Mesenchymal stem cell (in vitro differentiated cells and primary cell): Measurements from ENCODE around the gene NRM. TPM values are rescaled to one million over a fixed set of nuclear protein-coding genes. Genes with fewer than 3 reads are reported as not detected.

Experiments
- DNase-seq: peaks from one replicate; pipeline ENCODE4 v3.0.0-alpha.2; 2013
- H2AFZ ChIP-seq: one replicate; pipeline ENCODE4 v1.6.1; 2013; ENCODE audit warnings: low read depth, mild to moderate bottlenecking, control low read depth, inconsistent platforms, low read length, moderate library complexity
- H2AK5ac ChIP-seq: 2 replicates; pipeline ENCODE4 v1.6.1; 2013; ENCODE audit warnings: low read length, moderate library complexity, mild to moderate bottlenecking, inconsistent platforms; ENCODE audit not compliant: severe bottlenecking
- H2BK120ac ChIP-seq: one replicate; pipeline ENCODE4 v1.6.1; 2013; ENCODE audit warnings: low read depth, mild to moderate bottlenecking, inconsistent platforms, low read length, moderate library complexity
- H2BK12ac ChIP-seq, 2 experiments: one replicate each; pipeline ENCODE4 v1.6.1; 2013; ENCODE audit warnings: inconsistent platforms in 2 of 2, low read length in 2 of 2, mild to moderate bottlenecking in 2 of 2, moderate library complexity in 2 of 2, control low read depth in 1 of 2
- H2BK15ac ChIP-seq: one replicate; pipeline ENCODE4 v1.6.1; 2013; ENCODE audit warnings: mild to moderate bottlenecking, low read depth, inconsistent platforms; ENCODE audit not compliant: poor library complexity, severe bottlenecking
- H2BK5ac ChIP-seq: 2 replicates; pipeline ENCODE4 v1.6.1; 2013; ENCODE audit warnings: low read depth, mild to moderate bottlenecking, low read length, control low read depth, inconsistent platforms; ENCODE audit not compliant: poor library complexity, severe bottlenecking
- H3K14ac ChIP-seq, 2 experiments: one replicate each; pipeline ENCODE4 v1.6.1; 2013; ENCODE audit warnings: inconsistent platforms in 2 of 2, low read length in 2 of 2, control low read depth in 1 of 2, mild to moderate bottlenecking in 1 of 2, moderate library complexity in 1 of 2
- H3K18ac ChIP-seq, 2 experiments: one replicate each; pipeline ENCODE4 v1.6.1; 2013; ENCODE audit warnings: inconsistent platforms in 2 of 2, low read length in 2 of 2, control low read depth in 1 of 2, low read depth in 1 of 2, mild to moderate bottlenecking in 1 of 2
- H3K23ac ChIP-seq, 2 experiments: one replicate each; pipeline ENCODE4 v1.6.1; 2013; ENCODE audit warnings: inconsistent platforms in 2 of 2, low read length in 2 of 2, mild to moderate bottlenecking in 2 of 2, moderate library complexity in 2 of 2, control low read depth in 1 of 2
- H3K27ac ChIP-seq: 2 replicates; pipeline ENCODE4 v1.5.1; 2013; ENCODE audit warnings: mild to moderate bottlenecking, moderate library complexity, low read length, control low read depth, inconsistent platforms; ENCODE audit not compliant: poor library complexity, severe bottlenecking
- H3K27me3 ChIP-seq, 2 experiments: 2 replicates each; pipeline versions ENCODE4 v1.6.1 to v1.7.0; 2013; ENCODE audit warnings: low read length in 2 of 2, mild to moderate bottlenecking in 2 of 2, moderate library complexity in 2 of 2, control low read depth in 1 of 2, inconsistent platforms in 1 of 2; ENCODE audit not compliant: control insufficient read depth in 1 of 2, insufficient read depth in 1 of 2
- H3K36me3 ChIP-seq, 2 experiments: 2 replicates each; pipeline versions ENCODE4 v1.6.1 to v1.7.0; 2013; ENCODE audit warnings: low read length in 2 of 2, control low read depth in 1 of 2, inconsistent platforms in 1 of 2, low read depth in 1 of 2, mild to moderate bottlenecking in 1 of 2; ENCODE audit not compliant: insufficient read depth in 2 of 2, control insufficient read depth in 1 of 2
- H3K4ac ChIP-seq, 2 experiments: one replicate each; pipeline ENCODE4 v1.6.1; 2013; ENCODE audit warnings: inconsistent platforms in 2 of 2, low read length in 2 of 2, mild to moderate bottlenecking in 2 of 2, moderate library complexity in 2 of 2, control low read depth in 1 of 2, low read depth in 1 of 2
- H3K4me1 ChIP-seq: 2 replicates; pipeline ENCODE4 v1.6.1; 2013; ENCODE audit warnings: low read depth, low read length, control low read depth; ENCODE audit not compliant: control insufficient read depth, insufficient read depth
- H3K4me2 ChIP-seq: 2 replicates; pipeline ENCODE4 v1.6.1; 2013; ENCODE audit warnings: low read length, mild to moderate bottlenecking, inconsistent platforms; ENCODE audit not compliant: poor library complexity, severe bottlenecking
- H3K4me3 ChIP-seq, 2 experiments: 2 replicates each; pipeline versions ENCODE4 v1.5.1 to v1.7.0; 2013; ENCODE audit warnings: low read length in 2 of 2, mild to moderate bottlenecking in 2 of 2, control low read depth in 1 of 2, low read depth in 1 of 2; ENCODE audit not compliant: insufficient read depth in 1 of 2
- H3K79me1 ChIP-seq: replicated peaks from 2 replicates; pipeline ENCODE4 v1.6.1; 2013; ENCODE audit warnings: mild to moderate bottlenecking, control low read depth, low read length, inconsistent platforms; ENCODE audit not compliant: poor library complexity, severe bottlenecking
- H3K9ac ChIP-seq: 2 replicates; pipeline ENCODE4 v1.7.0; 2013; ENCODE audit warnings: mild to moderate bottlenecking, low read length, moderate library complexity
- H3K9me3 ChIP-seq: 2 replicates; pipeline ENCODE4 v1.7.0; 2013; ENCODE audit warnings: mild to moderate bottlenecking, low read length; ENCODE audit not compliant: control insufficient read depth
- H4K8ac ChIP-seq: one replicate; pipeline ENCODE4 v1.6.1; 2013; ENCODE audit warnings: inconsistent platforms, mild to moderate bottlenecking, low read length, moderate library complexity
- H4K91ac ChIP-seq: one replicate; pipeline ENCODE4 v1.6.1; 2013; ENCODE audit warnings: mild to moderate bottlenecking, low read length, inconsistent platforms
- WGBS: methylation state at CpG from one replicate; pipeline ENCODE4 v1.1.7; 2013; ENCODE audit warnings: mixed read lengths; 5-methylcytosine and 5-hydroxymethylcytosine counted together
- small RNA-seq: library from polyadenylated mRNA; stranded (forward); fragments of <200 nt; extraction: miRNeasy Mini kit (QIAGEN cat#:217004); gene quantifications from one replicate; pipeline ENCODE3, GENCODE V24; 2013; ENCODE audit warnings: low read depth

NRM gene

GRCh38 chr6:30641048-30641447 lies 49.7 kb downstream of the NRM start:
- H3K4me3 ChIP-seq = no peak overlapping the region
- H3K23ac ChIP-seq = no peak overlapping the region
- no peaks in the 10 kb centered on the region for H3K9me3 ChIP-seq
- no peak overlapping the region for H4K91ac ChIP-seq
- H3K79me1 ChIP-seq = peaks cover 39% of the 10 kb centered on the region
- H3K27ac ChIP-seq = no peak overlapping the region
- no peak overlapping the region for H2BK15ac ChIP-seq
- H3K14ac ChIP-seq = no peak overlapping the region
- H3K4me2 ChIP-seq = no peak overlapping the region
- no peak overlapping the region for H4K8ac ChIP-seq
- H3K9ac ChIP-seq = no peak overlapping the region
- no peaks in the 10 kb centered on the region for H3K27me3 ChIP-seq
- WGBS = 96% methylated on average over 1 of the region's 1 CpG
- H2BK120ac ChIP-seq = no peak overlapping the region
- H3K4me1 ChIP-seq = no peaks in the 10 kb centered on the region
- DNase-seq = no peak
- no peak overlapping the region for H2BK5ac ChIP-seq
- H3K18ac ChIP-seq = no peak overlapping the region
- no peak overlapping the region for H3K4ac ChIP-seq
- no peak overlapping the region for H2AFZ ChIP-seq
- no peak overlapping the region for H2BK12ac ChIP-seq
- H2AK5ac ChIP-seq = no peak overlapping the region
- peaks cover 55 to 64% of the 10 kb centered on the region in 2 experiments for H3K36me3 ChIP-seq

GRCh38 chr6:30640481-30640880 lies 50.3 kb downstream of the NRM start:
- H3K14ac ChIP-seq = no peak overlapping the region
- H3K18ac ChIP-seq = no peak overlapping the region
- 92% methylated on average over 10 of the region's 10 CpGs for WGBS
- DNase-seq = no peak
- H4K8ac ChIP-seq = no peak overlapping the region
- H2AK5ac ChIP-seq = no peak overlapping the region
- H2BK12ac ChIP-seq = no peak overlapping the region
- H2BK120ac ChIP-seq = no peak overlapping the region
- H3K4me1 ChIP-seq = no peaks in the 10 kb centered on the region
- H2BK5ac ChIP-seq = no peak overlapping the region
- H4K91ac ChIP-seq = no peak overlapping the region
- H3K9me3 ChIP-seq = no peaks in the 10 kb centered on the region
- H3K27me3 ChIP-seq = no peaks in the 10 kb centered on the region
- H3K4me3 ChIP-seq = no peak overlapping the region
- no peak overlapping the region for H3K4ac ChIP-seq
- H2BK15ac ChIP-seq = no peak overlapping the region
- H3K79me1 ChIP-seq = peaks cover 39% of the 10 kb centered on the region
- H3K27ac ChIP-seq = no peak overlapping the region
- H2AFZ ChIP-seq = no peak overlapping the region
- no peak overlapping the region for H3K9ac ChIP-seq
- peaks cover 55 to 58% of the 10 kb centered on the region in 2 experiments for H3K36me3 ChIP-seq
- no peak overlapping the region for H3K4me2 ChIP-seq
- H3K23ac ChIP-seq = no peak overlapping the region

Small RNA genes within 50 kb of the gene (small RNA-seq; reads per million reads assigned to genes)
- not detected for gene RF00019
